Measurements from ENCODE around the gene ZNF330. TPM values are rescaled to one million over a fixed set of nuclear protein-coding genes. Genes with fewer than 3 reads are reported as not detected.
"Not testable (repeated sequence)": the region's sequence is repeated elsewhere in the genome, so short reads cannot be mapped to it uniquely, and the experiment has no call there.

The ZNF330 gene
- total and polyA plus RNA-seq, 10 of the 15 experiments (the other 5 are each of a cell fraction or from before 2014, with no cell fraction given) = 31.3 to 57.6 (median 44.3) TPM

- TF ChIP-seq NR2F1 (conservative IDR thresholded peaks at IDR 0.05) (no peak), MEF2A (IDR thresholded peaks at IDR 0.05; ENCODE audit: insufficient read depth, low read depth, low read length) (no peak), ZNF622 (IDR thresholded peaks at IDR 0.05) (no peak), RAD21 (IDR thresholded peaks at IDR 0.05; ENCODE audit: insufficient read depth, low read depth, low read length) (no peak), E2F8 (IDR thresholded peaks at IDR 0.05; ENCODE audit: low read depth, partially characterized antibody) (no peak)
Measured at GRCh38 chr4:141180991-141181761, 39.5 kb upstream of the ZNF330 start (continued).

- H3K36me3 ChIP-seq (ENCODE audit: control insufficient read depth in 2 of 2, insufficient read depth in 2 of 2, low read length in 1 of 2); BruUV-seq (replicated peaks); H4K20me1 ChIP-seq (ENCODE audit: control insufficient read depth, insufficient read depth); intact Hi-C loops (cut with micrococcal nuclease; ENCODE audit: unreplicated experiment); H3K4me1 ChIP-seq (ENCODE audit: control insufficient read depth, insufficient read depth, low read length); H3K79me2 ChIP-seq (ENCODE audit: control insufficient read depth, insufficient read depth, low read length); H3K4me3 ChIP-seq; DNase-seq (ENCODE audit: low read depth, low spot score); FAIRE-seq; RAD21 ChIA-PET (ENCODE audit: unreplicated experiment); in situ Hi-C loops (cut with MboI); H3K9me3 ChIP-seq (replicated peaks; ENCODE audit: control insufficient read depth, insufficient read depth, low read length); H3K27me3 ChIP-seq (replicated peaks in 1 of 2; ENCODE audit: control insufficient read depth in 2 of 2, insufficient read depth in 2 of 2, low read length in 1 of 2); SMC1A ChIA-PET (ENCODE audit: uncharacterized antibody, unreplicated experiment); POLR2A ChIA-PET; H3K9ac ChIP-seq (ENCODE audit: control insufficient read depth, insufficient read depth, low read length); H3K4me2 ChIP-seq (ENCODE audit: control insufficient read depth, insufficient read depth); H2AFZ ChIP-seq (ENCODE audit: control insufficient read depth, low read depth, low read length); CTCF ChIA-PET; H3K27ac ChIP-seq (ENCODE audit: control insufficient read depth, insufficient read depth); ATAC-seq: not testable (repeated sequence)
- 24% methylated on average over 2 of the region's 2 CpGs for WGBS (ENCODE audit: insufficient coverage, insufficient replicate concordance, low lambda C conversion rate, missing lambda C conversion rate)
Measured at GRCh38 chr4:141183491-141183890, 37.2 kb upstream of the ZNF330 start.

Data from GM12878 (cell line).